K562 (cell line): Measurements from ENCODE around the gene ABHD16A. TPM values are rescaled to one million over a fixed set of nuclear protein-coding genes. Genes with fewer than 3 reads are reported as not detected.

Source experiments
- ATF4 ChIP-seq: fragments of 450-650 bp; formaldehyde crosslinking; IDR thresholded peaks from 2 replicates; pipeline ENCODE4 v1.4.0; 2022; ENCODE audit warnings: mild to moderate bottlenecking, moderate library complexity
- CEBPZ ChIP-seq: fragments of 150-350 bp; IDR thresholded peaks from 2 replicates; pipeline ENCODE4 v1.6.1; 2014; ENCODE audit warnings: low read depth, mild to moderate bottlenecking, low read length, borderline replicate concordance
- GABPB1 ChIP-seq: sonication (generic); formaldehyde crosslinking; IDR thresholded peaks from 2 replicates; pipeline ENCODE4 v1.8.0; 2022; ENCODE audit warnings: mild to moderate bottlenecking, missing genetic modification reagents
- JUN ChIP-seq, 2 experiments: sonication (generic) in 1 of 2; formaldehyde crosslinking in 1 of 2; IDR thresholded peaks; 2 replicates each; pipeline versions ENCODE4 v1.6.1 to v1.8.0; 2012 to 2022; ENCODE audit warnings: borderline replicate concordance in 2 of 2, mild to moderate bottlenecking in 2 of 2, improper control_type of control experiment in 1 of 2, low read depth in 1 of 2, low read length in 1 of 2, missing genetic modification reagents in 1 of 2
- POU5F1 ChIP-seq: fragments of 150-350 bp; IDR thresholded peaks from 2 replicates; pipeline ENCODE4 v1.6.1; 2014; ENCODE audit warnings: borderline replicate concordance, low read length, low read depth, mild to moderate bottlenecking; ENCODE audit not compliant: partially characterized antibody
- ZBTB7A ChIP-seq: IDR thresholded peaks from 2 replicates; pipeline ENCODE4 v1.6.1; 2011; ENCODE audit warnings: low read depth, mild to moderate bottlenecking, low read length, moderate library complexity, borderline replicate concordance; ENCODE audit not compliant: control insufficient read depth
- ZNF23 ChIP-seq: fragments of 250-450 bp; sonication (Bioruptor Pico); IDR thresholded peaks from 2 replicates; pipeline ENCODE4 v1.4.0; 2020; ENCODE audit warnings: mild to moderate bottlenecking
- ZNF282 ChIP-seq: sonication (generic); formaldehyde crosslinking; IDR thresholded peaks from 2 replicates; pipeline ENCODE4 v1.8.1; 2023; ENCODE audit warnings: missing genetic modification reagents
- ZNF583 ChIP-seq: fragments of 250-450 bp; sonication (Bioruptor Pico); IDR thresholded peaks from 2 replicates; pipeline ENCODE4 v1.4.0; 2020
- polyA plus RNA-seq, 8 experiments: library from polyadenylated mRNA; depleted of rRNA in 4 of 8; stranded (reverse) in 5 of 8; unstranded in 3 of 8; fragments of >200 nt; fragmentation: Nextera tagmentation in 2 of 8; fragmentation: Illumina TruSeq in 1 of 8; extraction: Ambion mirVana in 2 of 8; extraction: Trizol in 1 of 8; gene quantifications; 2 replicates each; pipeline versions ENCODE4 v1.2.1 to v1.2.3, GENCODE V29; 2011 to 2014; ENCODE audit warnings: inconsistent platforms in 1 of 8, missing spikeins in 1 of 8
- total RNA-seq, 7 experiments: library from RNA; depleted of rRNA in 6 of 7; stranded (reverse); fragments of >200 nt in 6 of 7; fragmentation: Illumina TruSeq in 2 of 7; extraction: Trizol in 2 of 7; gene quantifications; 2 replicates each; pipeline versions ENCODE4 v1.2.1 to v1.2.3, GENCODE V29; 2011 to 2021; ENCODE audit warnings: low replicate concordance in 1 of 7
- TF ChIP-seq, protein P1 (sequence below): fragments of 450-650 bp; formaldehyde crosslinking; IDR thresholded peaks from 2 replicates; pipeline ENCODE4 v1.4.0; 2020; ENCODE audit warnings: mild to moderate bottlenecking

The ABHD16A gene
- total and polyA plus RNA-seq, 9 of the 15 experiments (the other 6 are each of a cell fraction or from before 2014, with no cell fraction given) = 25.8 to 120 (median 81.6) TPM

DNA sequence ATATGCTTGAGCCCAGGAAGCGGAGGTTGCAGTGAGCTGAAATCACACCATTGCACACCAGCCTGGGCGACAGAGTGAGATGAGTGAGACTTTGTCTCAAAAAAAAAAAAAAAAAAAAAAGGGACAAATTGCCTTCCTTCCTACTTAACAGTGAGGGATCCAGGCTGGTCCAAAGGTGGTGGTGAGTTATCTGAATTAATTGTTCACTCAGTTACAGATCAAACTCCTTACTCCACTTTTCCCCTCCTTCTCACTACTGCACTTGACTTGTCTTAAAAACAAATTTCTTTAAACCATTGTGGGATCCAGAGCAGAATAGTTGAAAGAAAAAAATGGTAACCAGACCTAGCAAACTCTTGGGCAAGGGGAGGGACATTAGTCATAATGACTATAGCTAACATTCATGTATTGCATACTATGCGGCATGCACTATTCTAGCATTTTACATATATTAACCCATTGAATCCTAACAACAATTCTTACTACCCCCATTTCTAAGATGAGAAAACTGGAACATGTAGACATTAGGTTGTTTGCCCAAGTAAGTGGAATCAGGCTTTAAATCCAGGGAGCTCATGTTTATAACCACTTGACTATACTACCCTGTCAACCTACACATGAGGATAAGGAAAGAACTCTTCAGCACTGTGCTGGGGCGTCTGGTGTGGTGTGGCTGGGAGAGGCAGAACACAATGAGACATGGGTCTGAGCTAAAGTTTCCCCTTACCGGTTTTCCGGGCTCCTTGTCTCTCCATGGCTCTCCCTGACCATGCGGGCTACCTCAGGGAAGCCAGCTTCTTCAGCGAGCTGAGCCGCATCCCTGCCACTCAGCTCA is 39.8 kb downstream of the ABHD16A start (continued):
- TF ChIP-seq, protein P1, sequence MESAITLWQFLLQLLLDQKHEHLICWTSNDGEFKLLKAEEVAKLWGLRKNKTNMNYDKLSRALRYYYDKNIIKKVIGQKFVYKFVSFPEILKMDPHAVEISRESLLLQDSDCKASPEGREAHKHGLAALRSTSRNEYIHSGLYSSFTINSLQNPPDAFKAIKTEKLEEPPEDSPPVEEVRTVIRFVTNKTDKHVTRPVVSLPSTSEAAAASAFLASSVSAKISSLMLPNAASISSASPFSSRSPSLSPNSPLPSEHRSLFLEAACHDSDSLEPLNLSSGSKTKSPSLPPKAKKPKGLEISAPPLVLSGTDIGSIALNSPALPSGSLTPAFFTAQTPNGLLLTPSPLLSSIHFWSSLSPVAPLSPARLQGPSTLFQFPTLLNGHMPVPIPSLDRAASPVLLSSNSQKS = no peak
- TF ChIP-seq JUN (IDR thresholded peaks at IDR 0.05; ENCODE audit: borderline replicate concordance, low read depth, low read length) (no peak), JUN (CRISPR knock-in tag; IDR thresholded peaks at IDR 0.05; ENCODE audit: borderline replicate concordance) (no peak), POU5F1 (no peak), ZNF282 (CRISPR knock-in tag) (no peak), ZNF583 (CRISPR knock-in tag) (no peak), CEBPZ (no peak), ZNF23 (CRISPR knock-in tag) (no peak), ZBTB7A (no peak), GABPB1 (CRISPR knock-in tag) (no peak), ATF4 (CRISPR knock-in tag) (no peak)
